Activated CD4-positive, alpha-beta T cell treated with anti-CD3 and anti-CD28 coated beads for 24 hours (primary cell): ENCODE data around the gene CHST3.
"Not testable (repeated sequence)": the region's sequence is repeated elsewhere in the genome, so short reads cannot be mapped to it uniquely, and the experiment has no call there.

ENCODE experiments used
- DNase-seq, 2 donors: peaks; one replicate each; pipeline ENCODE4 v3.0.0-alpha.2; 2020; ENCODE audit warnings: low read depth in 2 of 2

Gene CHST3

GRCh38 chr10:71988895-71989294 is 24.7 kb downstream of the CHST3 start:
- DNase-seq, result not testable (repeated sequence)

- no peak for DNase-seq
Measured at GRCh38 chr10:71989661-71990454, 25.7 kb downstream of the CHST3 start.

- DNase-seq, result no peak
Measured at GRCh38 chr10:71990706-71991269, 26.6 kb downstream of the CHST3 start.

GRCh38 chr10:71995449-71995848 is 31.3 kb downstream of the CHST3 start:
- no peak for DNase-seq

GRCh38 chr10:71995887-71996575 is 31.8 kb downstream of the CHST3 start:
- no peak for DNase-seq

- no peak for DNase-seq
Measured at GRCh38 chr10:71996592-71997371, 32.6 kb downstream of the CHST3 start.

- no peak for DNase-seq
Measured at GRCh38 chr10:71998119-71998839, 34.1 kb downstream of the CHST3 start.

GRCh38 chr10:71998840-71999194 is 34.6 kb downstream of the CHST3 start:
- DNase-seq, result no peak

- no peak for DNase-seq
Measured at GRCh38 chr10:71999360-72000072, 35.3 kb downstream of the CHST3 start.

- no peak for DNase-seq
Measured at GRCh38 chr10:72000073-72001032, 36.2 kb downstream of the CHST3 start.

- no peak for DNase-seq
Measured at GRCh38 chr10:72001033-72001395, 36.8 kb downstream of the CHST3 start.

GRCh38 chr10:72002354-72003295 is 38.4 kb downstream of the CHST3 start:
- DNase-seq, result no peak

- no peak for DNase-seq
Measured at GRCh38 chr10:72006026-72006425, 41.8 kb downstream of the CHST3 start.

- no peak for DNase-seq
Measured at GRCh38 chr10:72007246-72007892, 43.2 kb downstream of the CHST3 start.

- no peak for DNase-seq
Measured at GRCh38 chr10:72008096-72008981, 44.1 kb downstream of the CHST3 start.

- no peak for DNase-seq
Measured at GRCh38 chr10:72009051-72009424, 44.8 kb downstream of the CHST3 start.

GRCh38 chr10:72009425-72010081 is 45.4 kb downstream of the CHST3 start:
- no peak for DNase-seq
